A673 (cell line): ENCODE measurements around the gene SPHK1.

ENCODE experiments used
- EZH2 ChIP-seq: fragments of 200-600 bp; sonication (generic); IDR thresholded peaks from 2 replicates; pipeline ENCODE4 v1.6.1; 2017; ENCODE audit warnings: borderline replicate concordance, low read depth, mild to moderate bottlenecking, mixed read lengths, antibody characterized with exemption, low read length; ENCODE audit not compliant: poor library complexity, severe bottlenecking
- TF ChIP-seq, protein P1 (sequence below): fragments of 300-800, 200-600 bp; sonication (generic); conservative IDR thresholded peaks from 2 replicates; pipeline ENCODE4 v1.5.1; 2017; ENCODE audit warnings: low read depth, mild to moderate bottlenecking, antibody characterized with exemption, low read length, moderate library complexity, mixed read lengths

GRCh38 chr17:76397687-76398522 lies 13.5 kb downstream of the SPHK1 start:
- no peak for TF ChIP-seq EZH2
- TF ChIP-seq, protein P1, sequence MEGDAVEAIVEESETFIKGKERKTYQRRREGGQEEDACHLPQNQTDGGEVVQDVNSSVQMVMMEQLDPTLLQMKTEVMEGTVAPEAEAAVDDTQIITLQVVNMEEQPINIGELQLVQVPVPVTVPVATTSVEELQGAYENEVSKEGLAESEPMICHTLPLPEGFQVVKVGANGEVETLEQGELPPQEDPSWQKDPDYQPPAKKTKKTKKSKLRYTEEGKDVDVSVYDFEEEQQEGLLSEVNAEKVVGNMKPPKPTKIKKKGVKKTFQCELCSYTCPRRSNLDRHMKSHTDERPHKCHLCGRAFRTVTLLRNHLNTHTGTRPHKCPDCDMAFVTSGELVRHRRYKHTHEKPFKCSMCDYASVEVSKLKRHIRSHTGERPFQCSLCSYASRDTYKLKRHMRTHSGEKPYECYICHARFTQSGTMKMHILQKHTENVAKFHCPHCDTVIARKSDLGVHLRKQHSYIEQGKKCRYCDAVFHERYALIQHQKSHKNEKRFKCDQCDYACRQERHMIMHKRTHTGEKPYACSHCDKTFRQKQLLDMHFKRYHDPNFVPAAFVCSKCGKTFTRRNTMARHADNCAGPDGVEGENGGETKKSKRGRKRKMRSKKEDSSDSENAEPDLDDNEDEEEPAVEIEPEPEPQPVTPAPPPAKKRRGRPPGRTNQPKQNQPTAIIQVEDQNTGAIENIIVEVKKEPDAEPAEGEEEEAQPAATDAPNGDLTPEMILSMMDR: peak; percentile 96
